Iris pigment epithelial cell (primary cell): Measurements from ENCODE around the gene CAMSAP1.
"Not testable (repeated sequence)": the region's sequence is repeated elsewhere in the genome, so short reads cannot be mapped to it uniquely, and the experiment has no call there.

Experiments used
- DNase-seq: peaks from one replicate; pipeline ENCODE4 v3.0.0-alpha.2; 2011; ENCODE audit warnings: low read depth

The CAMSAP1 gene

GRCh38 chr9:135907431-135908092 lies at the start of gene CAMSAP1:
TSS of gene CAMSAP1 (minus strand) at chr9:135907546. CDS start at chr9:135907159, 387 bp downstream.
- DNase-seq = peak; percentile 95

- DNase-seq = no peak
These were observed 49.4 kb upstream of the CAMSAP1 start for GRCh38 chr9:135956802-135957174.

GRCh38 chr9:135955934-135956801 lies 48.8 kb upstream of the CAMSAP1 start:
- no peak for DNase-seq

GRCh38 chr9:135952664-135953206 lies 45.4 kb upstream of the CAMSAP1 start:
- no peak for DNase-seq

GRCh38 chr9:135951889-135952663 lies 44.7 kb upstream of the CAMSAP1 start:
- peak; percentile 95 for DNase-seq

- not testable (repeated sequence) for DNase-seq
These were observed 44.0 kb upstream of the CAMSAP1 start for GRCh38 chr9:135951310-135951709.

- not testable (repeated sequence) for DNase-seq
These were observed 43.5 kb upstream of the CAMSAP1 start for GRCh38 chr9:135950841-135951240.

GRCh38 chr9:135950135-135950682 lies 42.9 kb upstream of the CAMSAP1 start:
- DNase-seq = no peak

- DNase-seq = no peak
These were observed 42.3 kb upstream of the CAMSAP1 start for GRCh38 chr9:135949501-135950134.

- DNase-seq = no peak
These were observed 41.6 kb upstream of the CAMSAP1 start for GRCh38 chr9:135948968-135949367.

GRCh38 chr9:135948446-135948845 lies 41.1 kb upstream of the CAMSAP1 start:
- DNase-seq = no peak

- no peak for DNase-seq
These were observed 40.2 kb upstream of the CAMSAP1 start for GRCh38 chr9:135947582-135947981.

- DNase-seq = not testable (repeated sequence)
These were observed 39.8 kb upstream of the CAMSAP1 start for GRCh38 chr9:135947105-135947504.

- DNase-seq = no peak
These were observed 39.1 kb upstream of the CAMSAP1 start for GRCh38 chr9:135946392-135946994.

GRCh38 chr9:135945969-135946368 lies 38.6 kb upstream of the CAMSAP1 start:
- DNase-seq = no peak

GRCh38 chr9:135944444-135945252 lies 37.3 kb upstream of the CAMSAP1 start:
- no peak for DNase-seq

- DNase-seq = not testable (repeated sequence)
These were observed 36.3 kb upstream of the CAMSAP1 start for GRCh38 chr9:135943604-135944003.

- DNase-seq = no peak
These were observed 34.1 kb upstream of the CAMSAP1 start for GRCh38 chr9:135941288-135941995.
